Embryonic facial prominence (tissue), 1 donor: ENCODE measurements around the gene RPL27A.
"Not testable (repeated sequence)": the region's sequence is repeated elsewhere in the genome, so short reads cannot be mapped to it uniquely, and the experiment has no call there.

Source experiments
- DNase-seq: peaks from one replicate; pipeline ENCODE4 v3.0.0-alpha.2; 2016; ENCODE audit errors: extremely low spot score

Gene RPL27A

GRCh38 chr11:8682303-8683114 lies at the start of gene RPL27A, which contains the start of gene TRIM66:
RPL27A (plus strand) TSS chr11:8682792; CDS start chr11:8682814, 22 bp downstream.
TRIM66 (minus strand) TSS chr11:8682665; CDS start chr11:8672274, 10,391 bp downstream.
- peak; percentile 93 for DNase-seq

GRCh38 chr11:8634498-8634897 lies 48.1 kb upstream of the RPL27A start:
- DNase-seq: no peak

GRCh38 chr11:8636127-8636526 lies 46.5 kb upstream of the RPL27A start:
- DNase-seq: no peak

DNA sequence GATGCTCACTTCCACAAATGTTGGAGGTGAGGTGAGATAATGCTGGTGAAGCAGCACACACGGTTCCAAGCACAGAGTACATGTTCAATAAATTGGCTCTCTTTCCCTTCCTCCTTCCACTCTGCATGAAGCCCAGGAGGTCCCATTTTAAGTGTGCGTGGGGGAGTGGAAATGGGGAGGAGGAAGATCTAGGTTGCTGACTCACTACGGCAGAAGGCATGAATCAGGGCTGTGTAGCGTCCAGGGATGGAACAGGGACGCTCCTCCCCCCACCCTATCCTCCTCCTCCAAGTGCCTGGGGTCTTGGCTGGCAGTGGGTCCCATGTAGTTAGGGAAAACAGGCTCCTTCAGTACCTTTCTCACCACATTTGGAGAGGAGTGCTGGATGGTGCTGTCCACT lies 44.3 kb upstream of the RPL27A start:
- DNase-seq: no peak

GRCh38 chr11:8639655-8640054 lies 42.9 kb upstream of the RPL27A start:
- no peak for DNase-seq

GRCh38 chr11:8640267-8640906 lies 42.2 kb upstream of the RPL27A start:
- no peak for DNase-seq

GRCh38 chr11:8641332-8641731 lies 41.3 kb upstream of the RPL27A start:
- no peak for DNase-seq

- no peak for DNase-seq
Measured at GRCh38 chr11:8642196-8642841, 40.3 kb upstream of the RPL27A start.

DNA sequence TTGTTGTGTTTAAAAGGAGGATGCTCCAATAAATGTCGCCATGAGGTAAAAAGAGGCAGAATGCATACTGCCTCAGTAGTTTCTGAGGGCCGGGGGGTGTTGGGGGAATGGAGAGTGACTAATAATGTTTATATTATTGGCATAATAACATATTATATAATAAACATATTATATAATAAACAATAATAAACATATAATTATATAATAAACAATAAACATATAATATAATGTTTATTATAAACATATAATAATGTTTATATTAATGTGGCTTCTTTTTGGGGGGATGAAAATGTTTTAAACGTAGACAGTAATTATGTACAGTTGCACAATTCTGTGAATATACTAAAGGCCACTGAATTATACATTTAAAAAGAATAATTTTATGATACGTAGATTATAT lies 35.7 kb upstream of the RPL27A start:
- DNase-seq: no peak

GRCh38 chr11:8649361-8649760 lies 33.2 kb upstream of the RPL27A start:
- no peak for DNase-seq

DNA sequence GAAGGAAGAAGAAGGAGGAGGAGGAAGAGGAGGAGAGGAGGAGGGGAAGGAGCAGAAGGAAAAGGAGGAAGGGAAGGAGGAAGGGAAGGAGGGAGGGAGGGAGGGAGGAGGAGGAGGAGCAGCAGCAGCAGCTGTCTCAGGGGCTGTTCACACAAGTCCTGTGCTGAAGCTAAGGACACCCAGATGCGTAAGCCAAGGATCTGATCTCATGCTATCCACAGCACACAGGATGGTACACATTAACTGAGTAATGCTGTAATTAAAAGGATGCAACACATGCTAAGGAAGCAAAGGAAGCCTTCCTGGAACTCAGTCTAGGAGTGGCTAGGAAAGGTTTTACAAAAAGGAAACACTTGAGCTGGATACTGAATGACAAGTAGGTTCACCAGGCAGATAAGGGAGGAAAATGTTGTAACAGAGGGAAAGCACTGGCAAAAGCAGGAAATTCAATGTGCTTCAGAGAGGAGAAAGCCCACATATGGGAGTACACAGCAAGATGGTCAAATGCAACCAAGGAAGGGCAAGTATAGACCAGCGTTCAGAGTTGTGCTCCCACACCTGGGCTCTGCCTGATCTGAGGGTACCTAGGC lies 32.1 kb upstream of the RPL27A start:
- no peak for DNase-seq

DNA sequence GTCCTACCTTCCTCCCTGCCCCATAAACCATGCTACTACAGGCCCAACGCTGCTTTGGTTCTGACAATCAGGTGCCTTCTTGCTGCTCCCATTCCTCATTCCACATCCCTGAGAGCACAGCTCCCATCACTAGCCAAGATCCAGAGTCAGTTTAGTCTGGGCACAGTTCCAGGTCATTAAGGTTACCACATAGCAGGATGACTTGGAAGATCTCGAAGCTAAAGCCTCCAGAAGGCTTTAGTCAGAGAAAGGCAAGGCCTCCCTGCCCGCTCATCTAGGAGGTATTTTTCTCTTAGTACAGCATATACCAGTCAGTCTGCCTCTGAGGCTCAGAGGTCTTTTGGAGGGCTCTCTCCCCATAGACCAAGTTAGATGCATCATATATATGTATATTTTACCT lies 30.5 kb upstream of the RPL27A start:
- no peak for DNase-seq

- no peak for DNase-seq
Measured at GRCh38 chr11:8654503-8654902, 28.1 kb upstream of the RPL27A start.

- no peak for DNase-seq
Measured at GRCh38 chr11:8656291-8656690, 26.3 kb upstream of the RPL27A start.

DNA sequence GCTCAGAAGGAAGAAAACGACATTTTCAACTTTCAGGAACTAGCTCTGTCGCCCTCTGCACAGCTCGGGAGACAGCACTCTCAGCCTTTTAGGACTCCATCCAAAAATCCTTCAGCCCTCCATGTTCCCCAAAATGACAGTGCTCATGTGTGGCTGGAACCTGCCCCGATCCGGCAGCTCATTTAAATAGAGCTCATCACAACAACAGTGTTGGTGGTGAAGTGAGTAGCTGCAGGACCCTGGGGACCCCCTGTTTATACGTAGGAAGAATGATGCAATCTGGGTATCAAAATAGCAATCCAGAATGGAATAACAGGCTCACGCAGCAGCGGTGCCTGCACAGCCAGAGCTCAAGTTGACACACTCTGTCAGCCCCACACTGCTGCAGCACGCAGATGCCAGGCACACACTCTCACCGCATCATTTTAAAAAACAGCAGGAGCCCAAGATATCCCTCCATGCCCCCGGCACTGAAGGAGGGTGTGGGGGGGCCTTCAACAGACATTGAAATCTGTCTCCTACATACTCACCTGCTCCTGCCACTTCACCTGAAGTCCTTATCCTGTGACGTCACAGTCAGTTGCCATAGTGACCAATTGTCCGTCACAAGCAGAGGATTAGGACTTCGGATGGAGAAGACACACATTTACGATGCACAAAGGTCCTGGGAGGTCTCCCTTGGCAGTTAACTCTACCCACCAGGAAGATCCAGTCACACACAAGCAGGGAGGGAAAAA lies 24.1 kb upstream of the RPL27A start:
- no peak for DNase-seq

DNA sequence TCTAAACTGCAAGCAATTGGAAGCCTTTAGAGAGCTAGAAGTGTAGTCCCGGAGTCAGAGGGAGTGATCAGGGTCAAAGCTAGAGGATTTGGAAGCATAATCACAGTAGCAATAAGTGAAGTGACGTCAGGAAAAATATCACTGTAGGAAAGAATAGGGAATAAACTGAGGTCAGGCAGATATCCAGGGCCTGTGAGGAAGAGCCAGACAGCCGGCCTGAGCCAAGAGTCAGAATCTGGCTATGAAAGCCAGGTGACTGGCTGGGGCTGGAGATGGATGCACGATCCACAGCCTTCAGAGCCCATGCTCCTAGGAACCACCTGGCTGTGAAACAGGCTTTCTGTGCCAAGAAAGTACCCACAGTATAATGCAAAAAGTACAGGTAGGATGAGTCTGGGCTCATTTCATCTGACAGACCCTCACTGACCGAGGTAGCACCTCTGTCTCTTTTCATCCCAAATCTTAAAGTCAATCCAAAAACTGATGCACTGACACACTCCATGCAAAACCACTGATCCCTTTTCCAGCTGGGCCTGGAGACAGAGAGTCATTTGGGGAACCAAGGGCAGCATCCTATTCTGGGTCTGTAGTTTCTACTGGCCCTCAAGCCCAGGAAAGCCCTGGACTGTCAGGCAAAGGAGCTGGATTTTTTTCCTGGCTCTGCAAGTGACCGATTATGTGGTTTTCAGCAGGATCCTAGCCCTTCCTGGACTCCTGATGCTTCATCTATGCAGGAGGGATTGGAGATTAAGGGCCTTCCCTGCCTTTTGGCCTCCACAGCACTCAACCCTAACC lies 21.4 kb upstream of the RPL27A start:
- DNase-seq: no peak

GRCh38 chr11:8665222-8665621 lies 17.4 kb upstream of the RPL27A start:
- DNase-seq: no peak

DNA sequence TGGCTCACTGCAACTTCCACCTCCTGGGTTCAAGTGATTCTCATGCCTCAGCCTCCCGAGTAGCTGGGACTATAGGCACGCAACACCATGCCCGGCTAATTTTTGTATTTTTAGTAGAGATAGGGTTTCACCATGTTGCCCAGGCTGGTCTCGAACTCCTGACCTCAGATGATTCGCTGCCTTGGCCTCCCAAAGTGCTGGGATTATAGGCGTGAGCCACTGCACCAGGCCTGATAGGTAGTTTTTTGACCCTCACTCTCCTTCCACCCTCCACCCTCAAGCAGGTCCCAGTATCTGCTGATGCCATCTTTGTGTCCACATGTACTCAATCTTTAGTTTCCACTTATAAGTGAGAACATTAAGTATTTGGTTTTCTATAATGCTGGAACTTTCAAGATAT lies 12.5 kb upstream of the RPL27A start:
- not testable (repeated sequence) for DNase-seq

DNA sequence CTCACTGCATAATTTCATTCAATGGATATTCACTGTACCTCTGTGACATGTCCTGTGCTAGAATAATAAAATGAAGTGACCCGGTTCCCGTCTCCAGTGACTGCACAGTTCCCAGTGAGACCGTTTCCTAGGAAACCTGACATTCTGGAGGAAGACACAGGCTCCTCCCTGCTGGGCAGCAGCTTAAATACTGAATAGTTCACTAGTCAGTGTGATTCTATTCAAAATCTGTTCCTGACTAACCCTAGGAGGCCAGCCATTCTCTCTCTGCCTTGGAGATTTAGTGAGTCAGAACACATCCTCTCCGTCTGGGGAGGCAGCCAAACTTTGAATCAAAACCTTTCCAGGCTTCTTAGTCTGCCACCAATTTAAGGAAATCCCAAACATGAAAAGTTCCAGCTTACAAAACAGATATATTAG lies 11.4 kb upstream of the RPL27A start:
- peak; percentile 31 for DNase-seq

GRCh38 chr11:8671651-8672062 lies 10.9 kb upstream of the RPL27A start:
- DNase-seq: no peak

DNA sequence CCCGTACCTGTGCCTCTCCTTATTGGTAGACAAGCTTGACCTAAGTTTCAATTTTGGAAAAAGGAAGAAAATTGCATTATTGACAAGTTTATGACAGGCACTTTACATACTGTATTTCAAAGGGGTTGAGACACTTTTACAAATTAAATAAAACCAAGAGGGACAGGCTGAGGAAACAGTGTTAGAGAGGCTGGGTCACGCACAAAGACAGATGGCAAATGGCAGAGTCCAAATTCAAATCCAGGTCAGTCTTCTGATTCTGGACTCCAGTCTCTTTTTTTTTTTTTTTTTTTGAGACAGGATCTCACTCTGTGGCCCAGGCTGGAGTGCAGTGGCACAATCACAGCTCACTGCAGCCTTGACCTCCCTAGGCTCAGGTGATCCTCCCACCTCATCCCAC lies 10.2 kb upstream of the RPL27A start:
- no peak for DNase-seq
